ENCODE measurements around the gene SART3.

SART3 gene, protein sequence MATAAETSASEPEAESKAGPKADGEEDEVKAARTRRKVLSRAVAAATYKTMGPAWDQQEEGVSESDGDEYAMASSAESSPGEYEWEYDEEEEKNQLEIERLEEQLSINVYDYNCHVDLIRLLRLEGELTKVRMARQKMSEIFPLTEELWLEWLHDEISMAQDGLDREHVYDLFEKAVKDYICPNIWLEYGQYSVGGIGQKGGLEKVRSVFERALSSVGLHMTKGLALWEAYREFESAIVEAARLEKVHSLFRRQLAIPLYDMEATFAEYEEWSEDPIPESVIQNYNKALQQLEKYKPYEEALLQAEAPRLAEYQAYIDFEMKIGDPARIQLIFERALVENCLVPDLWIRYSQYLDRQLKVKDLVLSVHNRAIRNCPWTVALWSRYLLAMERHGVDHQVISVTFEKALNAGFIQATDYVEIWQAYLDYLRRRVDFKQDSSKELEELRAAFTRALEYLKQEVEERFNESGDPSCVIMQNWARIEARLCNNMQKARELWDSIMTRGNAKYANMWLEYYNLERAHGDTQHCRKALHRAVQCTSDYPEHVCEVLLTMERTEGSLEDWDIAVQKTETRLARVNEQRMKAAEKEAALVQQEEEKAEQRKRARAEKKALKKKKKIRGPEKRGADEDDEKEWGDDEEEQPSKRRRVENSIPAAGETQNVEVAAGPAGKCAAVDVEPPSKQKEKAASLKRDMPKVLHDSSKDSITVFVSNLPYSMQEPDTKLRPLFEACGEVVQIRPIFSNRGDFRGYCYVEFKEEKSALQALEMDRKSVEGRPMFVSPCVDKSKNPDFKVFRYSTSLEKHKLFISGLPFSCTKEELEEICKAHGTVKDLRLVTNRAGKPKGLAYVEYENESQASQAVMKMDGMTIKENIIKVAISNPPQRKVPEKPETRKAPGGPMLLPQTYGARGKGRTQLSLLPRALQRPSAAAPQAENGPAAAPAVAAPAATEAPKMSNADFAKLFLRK

DNA sequence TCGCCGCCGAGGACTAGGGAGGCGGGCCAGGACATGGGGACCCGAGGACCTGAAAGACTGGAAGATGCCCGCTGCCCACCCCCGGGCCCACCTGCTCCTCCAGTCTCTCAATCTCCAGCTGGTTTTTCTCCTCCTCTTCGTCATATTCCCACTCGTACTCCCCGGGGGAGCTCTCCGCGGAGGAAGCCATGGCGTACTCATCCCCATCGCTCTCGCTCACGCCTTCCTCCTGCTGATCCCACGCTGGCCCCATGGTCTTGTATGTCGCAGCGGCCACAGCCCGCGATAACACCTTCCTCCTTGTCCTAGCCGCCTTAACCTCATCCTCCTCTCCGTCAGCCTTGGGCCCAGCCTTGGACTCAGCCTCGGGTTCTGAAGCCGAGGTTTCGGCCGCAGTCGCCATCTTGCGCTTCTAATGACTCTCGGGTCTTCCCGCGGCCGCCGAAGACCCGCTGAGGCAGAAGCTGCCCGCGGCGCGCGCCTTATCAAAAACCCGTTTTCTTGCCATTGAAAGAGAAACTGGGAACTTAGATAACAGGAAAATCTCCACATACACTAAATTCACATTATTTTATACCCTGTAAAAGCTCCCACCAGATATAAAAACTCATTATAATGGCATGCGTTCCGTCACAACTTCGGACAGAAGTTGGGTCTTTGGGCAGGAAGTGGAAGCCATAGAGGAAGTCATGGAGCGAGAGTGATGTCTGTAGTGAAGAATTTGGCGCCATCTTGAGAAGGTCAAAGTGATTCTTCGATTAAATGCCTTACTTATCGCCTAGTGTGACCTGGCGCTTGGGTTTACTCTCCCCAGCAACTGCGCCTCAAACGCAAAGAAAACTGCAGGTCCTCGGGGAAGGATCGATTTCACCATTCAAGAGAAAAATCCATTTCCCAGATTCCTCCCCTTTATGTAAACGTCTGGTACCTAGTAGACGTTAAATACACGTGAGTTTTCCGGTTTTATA, at the start of gene SART3:
TSS of gene SART3 (minus strand) at position 422 of the 968 bp plus-strand sequence. CDS start at position 403, 19 bp downstream.
- DNase-seq, result peak; percentile 79

DNA sequence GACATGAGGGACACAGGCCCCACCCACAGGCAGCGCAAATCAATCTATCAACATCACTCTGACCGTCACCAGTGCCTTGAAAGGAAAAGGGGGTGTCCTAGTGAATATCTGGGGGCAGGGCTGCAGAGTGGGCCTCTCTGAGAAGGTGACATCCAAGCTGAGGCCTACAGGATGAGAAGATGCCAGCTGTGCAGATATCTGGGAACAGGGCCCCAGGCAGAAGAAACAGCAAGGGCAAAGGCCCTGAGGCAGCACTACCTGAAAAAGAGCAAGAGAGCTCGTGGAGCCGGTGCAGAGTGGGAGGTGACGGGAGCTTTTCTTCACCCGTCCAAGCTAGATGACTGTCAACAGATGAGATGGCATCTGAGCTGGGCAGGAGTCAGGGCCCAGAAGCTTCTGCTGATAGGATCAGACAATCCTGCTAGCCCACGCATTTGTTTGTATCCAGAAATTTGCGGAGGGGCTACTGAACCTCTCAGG, 49.4 kb upstream of the SART3 start:
- DNase-seq, result no peak

DNA sequence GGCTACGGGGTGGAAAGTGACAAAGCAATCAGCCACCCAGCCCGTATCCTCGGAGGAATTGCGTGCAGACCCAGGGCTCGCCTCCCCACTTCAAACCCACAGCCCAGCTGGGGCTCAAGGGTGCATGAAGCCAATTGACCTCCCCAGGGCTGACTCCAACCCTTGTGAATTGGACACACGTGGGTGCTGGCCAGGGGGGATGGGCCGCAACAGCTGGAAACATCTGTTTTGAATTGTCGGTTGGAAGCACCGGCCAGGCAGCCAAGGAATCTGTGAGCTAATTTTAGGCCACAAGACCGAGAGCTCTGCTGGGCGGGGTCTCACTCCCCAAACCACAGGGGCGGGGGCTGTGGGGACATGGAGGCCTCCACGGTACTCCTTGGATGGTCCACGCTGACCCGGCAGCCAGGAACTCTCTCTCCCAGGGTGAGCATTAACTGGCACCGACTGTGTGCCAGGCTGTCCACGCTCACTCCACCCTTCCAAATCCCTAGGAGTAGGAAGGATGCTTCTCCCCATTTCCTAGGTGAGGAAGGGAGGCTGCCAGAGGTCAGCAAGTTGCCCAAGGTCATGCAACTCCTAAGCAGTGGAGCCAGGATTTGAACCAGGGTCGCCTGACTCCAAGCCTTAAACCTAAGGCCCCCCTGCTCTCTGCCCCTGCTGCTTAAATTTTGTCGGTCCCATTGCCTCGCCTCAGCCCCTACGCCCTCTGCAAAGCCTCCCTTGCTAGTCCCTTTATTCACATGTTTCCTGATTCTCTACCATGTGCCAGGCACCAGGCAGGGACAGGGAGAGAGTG, 48.8 kb upstream of the SART3 start:
- DNase-seq, result no peak

DNA sequence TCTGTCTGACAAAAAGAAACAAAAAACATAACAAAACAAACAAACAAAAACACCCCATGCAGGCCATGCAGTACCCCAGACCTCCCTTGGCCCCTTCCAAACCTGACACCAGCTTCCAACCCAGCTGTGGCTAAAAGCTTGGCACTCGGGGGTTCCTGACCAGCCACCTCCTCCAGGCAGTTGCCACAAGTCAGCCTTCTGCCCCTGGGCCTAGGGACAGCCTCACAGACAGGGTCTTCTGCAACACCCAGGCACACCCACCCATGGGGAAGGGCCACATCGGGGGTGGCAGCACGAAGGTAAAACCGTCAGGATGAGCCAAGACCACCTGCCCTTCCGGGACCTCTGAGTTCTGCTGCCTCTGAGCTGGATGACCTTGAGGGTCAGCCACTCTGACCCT, 47.6 kb upstream of the SART3 start:
- no peak for DNase-seq

DNA sequence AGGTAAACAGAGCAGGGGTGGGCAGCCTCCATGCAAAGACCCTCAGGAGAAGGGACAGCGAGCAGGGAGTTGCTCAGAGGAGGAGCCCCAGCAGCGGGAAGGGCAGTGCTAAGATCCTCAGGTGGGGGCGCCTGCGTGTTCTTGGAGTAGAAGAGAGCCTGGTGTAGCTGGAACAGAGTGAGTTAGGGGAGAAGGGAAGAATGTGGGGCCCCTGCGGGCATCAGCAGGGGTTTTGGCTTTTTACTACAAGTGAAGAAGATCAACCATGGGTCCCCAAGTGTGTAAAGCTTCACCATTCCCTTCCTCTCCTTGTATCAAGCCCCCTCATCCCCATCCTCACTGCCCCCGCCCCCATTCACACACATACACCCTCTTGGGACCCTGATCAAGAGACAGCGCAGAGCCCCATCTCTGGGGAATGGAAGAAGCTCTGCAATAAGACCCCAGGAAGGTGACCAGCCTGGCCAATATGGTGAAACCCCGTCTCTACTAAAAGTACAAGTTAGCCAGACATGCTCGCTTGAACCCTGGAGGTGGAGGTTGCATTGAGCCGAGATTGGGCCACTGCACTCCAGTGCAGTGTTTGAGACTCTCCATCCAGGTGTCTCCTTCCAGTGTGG, 47.1 kb upstream of the SART3 start:
- no peak for DNase-seq

DNA sequence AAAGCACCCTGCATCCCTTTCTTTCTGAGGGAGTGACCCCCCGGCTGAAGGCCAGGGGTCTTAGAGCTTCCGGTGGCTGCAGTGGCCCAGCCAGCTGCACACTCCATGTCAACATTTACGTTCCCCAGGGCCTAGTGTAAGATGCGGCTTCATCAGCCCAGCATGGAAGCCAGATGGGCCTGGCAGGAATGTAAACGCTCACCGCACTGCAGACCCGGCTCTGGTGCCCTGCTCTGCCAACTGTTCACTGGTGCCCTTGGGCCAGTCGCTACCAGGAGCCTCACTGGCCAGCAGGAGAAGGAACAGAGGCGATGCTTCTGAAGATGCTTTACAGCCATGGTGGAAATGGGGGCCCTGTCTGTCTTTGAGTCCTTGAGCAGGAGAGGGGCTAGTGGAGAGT, 45.5 kb upstream of the SART3 start:
- DNase-seq, result no peak

DNA sequence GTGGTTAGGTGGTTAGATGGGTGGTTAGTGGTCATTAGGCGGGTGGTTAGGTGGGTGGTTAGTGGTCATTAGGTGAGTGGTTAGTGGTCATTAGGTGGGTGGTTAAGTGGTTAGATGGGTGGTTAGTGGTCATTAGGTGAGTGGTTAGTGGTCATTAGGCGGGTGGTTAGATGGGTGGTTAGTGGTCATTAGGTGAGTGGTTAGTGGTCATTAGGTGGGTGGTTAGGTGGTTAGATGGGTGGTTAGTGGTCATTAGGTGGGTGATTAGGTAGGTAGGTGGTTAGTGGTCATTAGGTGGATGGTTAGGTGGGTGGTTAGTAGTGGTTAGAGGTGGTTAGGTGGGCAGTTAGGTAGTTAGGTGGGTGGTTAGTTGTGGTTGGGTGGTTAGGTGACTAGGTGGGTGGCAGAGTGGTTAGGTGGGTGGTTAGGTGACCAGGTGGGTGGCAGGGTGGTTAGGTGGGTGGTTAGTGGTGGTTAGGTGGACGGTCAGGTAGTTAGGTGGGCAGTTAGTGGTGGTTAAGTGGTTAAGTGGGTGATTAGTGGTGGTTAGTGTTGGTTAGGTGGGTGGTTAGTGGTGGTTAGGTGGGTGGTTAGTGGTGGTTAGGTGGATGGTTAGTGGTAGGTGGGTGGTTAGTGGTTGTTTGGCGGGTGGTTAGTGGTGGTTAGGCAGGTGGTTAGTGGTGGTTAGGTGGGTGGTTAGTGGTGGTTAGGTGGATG, 44.9 kb upstream of the SART3 start:
- no peak for DNase-seq

DNA sequence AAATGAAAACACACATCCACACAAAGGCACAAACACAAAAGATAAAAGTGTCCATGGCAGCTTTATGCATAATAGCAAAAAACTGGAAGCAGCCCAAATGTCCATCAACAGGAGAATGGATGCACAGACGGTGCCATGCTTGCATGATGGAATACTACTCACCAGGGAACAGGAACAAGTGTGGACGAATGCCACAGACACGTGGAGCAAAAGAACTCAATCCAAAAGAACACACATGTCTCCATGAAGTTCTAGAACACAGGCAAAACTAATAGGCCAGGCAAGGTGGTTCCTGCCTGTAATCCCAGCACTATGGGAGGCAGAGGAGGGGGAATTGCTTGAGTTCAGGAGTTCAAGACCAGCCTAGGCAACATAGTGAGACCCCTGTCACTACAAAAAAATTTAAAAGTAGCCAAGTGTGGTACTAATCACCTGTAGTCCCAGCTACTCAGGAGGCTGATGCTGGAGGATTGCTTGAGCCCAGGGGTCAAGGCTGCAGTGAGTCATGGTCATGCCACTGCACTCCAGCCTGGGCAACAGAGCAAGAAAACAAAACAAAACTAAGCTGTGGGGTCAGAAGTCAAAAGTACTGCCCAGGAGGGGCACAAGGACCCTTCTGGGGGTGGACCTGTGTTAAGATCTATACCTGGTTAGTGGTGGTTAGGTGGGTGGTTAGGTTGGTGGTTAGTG, 44.2 kb upstream of the SART3 start:
- no peak for DNase-seq

DNA sequence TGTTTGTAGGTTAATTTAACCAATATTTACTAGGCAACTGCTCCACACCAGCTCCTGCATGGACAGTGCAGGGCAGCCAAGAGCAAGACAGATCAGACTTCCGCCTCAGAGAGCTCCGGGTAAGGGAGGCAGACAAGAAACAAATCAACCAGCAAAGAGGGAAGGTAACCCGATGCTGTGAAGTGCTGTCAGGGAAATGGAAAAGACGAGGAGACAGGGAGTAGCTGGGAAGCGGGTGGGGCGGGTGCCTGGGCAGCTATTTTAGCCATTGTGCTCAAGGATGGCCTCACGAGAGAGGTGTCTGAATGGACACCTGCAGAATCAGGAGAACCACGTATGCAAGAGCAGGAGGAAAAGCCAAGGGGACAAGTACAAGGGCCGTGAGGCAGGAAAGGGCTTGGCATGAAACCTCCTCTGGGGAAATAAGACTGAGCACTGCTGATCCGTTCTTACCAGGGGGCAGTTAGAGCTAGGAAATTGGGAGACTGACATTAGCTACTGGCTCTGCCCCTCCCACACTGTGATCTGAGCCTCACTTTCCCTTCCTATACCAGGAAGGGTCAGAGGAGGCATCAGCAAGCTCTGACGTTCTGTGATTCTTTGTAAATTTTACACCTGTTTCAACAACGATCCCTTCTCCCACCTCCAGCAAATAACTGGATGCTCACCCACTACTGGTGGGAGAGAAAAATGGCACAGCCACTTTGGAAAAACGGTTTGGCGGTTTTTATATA, 43.4 kb upstream of the SART3 start:
- no peak for DNase-seq

DNA sequence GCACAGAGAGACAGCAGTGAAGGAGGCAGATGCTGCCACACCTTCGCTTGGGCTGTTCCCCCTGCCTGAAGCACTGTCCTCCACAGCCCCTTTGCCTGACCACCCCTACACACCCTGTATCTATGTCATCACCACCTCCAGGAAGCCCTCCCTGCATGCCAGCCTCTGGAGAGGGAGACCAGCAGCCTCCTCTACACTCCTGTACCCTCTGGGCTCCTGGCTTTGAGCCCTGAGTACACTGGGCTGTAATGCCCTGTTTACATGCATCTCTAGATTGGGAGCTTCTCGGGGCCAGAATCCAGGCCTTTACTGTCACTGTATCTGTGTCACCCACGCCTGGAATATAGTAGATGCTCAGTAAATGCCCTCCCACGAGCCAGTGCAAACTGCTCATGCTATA, 42.8 kb upstream of the SART3 start:
- DNase-seq, result no peak

DNA sequence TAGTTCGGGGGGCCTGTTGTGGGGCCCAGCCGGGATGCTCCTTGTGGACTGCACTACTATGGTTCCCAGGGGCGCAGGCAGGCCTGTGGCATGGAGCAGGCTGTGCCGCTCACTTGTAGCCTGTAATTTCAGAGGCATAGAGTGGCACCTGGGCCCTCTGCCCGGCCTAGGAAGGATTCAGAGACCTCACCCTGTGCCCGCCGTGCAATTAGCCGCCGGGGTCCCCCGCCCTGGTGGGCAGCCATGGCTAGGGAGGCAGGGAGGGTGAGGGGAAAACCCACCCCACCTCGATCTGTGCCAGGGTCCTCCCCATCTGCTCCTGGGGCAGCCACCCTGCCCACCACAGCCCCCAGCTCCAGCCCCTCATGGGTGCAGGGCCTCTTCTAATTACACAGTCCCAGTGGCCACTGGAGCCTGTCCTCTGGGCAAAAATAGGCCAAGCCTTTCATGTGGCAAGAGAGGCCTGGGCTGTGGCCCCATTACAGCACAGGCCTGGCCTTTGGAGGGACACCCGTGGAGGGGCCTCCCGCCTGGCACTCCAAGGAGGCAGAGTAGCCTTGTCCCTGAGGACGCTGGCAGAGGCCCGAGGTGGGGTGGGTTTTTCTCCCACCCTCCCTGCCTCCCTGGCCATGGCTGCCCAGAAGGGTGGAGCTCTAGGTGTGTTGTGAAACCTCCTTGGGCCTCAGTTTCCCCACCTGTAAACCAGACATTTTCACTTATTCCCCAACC, 42.2 kb upstream of the SART3 start:
- DNase-seq, result no peak

DNA sequence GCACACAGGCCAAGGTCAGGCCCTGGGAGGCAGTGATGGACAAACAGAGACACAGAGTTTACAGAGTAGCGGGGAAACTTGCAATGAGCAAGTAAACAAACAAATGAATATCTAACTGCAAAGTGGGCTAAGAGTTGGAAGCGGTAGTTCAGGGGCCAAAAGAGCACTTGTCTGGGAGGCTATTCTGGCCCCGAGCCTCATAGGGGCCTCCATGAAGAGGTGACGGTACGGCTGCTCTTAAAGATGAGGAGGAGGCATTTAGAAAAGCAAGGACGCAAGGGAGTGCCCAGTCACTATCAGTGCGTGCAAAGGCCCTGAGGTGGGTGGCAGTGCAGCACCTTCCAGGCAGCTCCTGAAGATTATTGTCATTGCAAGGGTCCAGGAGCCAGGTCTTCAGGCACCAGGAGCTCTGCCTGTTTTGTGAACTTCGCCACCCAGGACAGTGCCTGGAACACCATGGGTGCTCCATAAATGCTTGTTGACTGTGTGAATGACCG, 41.3 kb upstream of the SART3 start:
- DNase-seq, result no peak

DNA sequence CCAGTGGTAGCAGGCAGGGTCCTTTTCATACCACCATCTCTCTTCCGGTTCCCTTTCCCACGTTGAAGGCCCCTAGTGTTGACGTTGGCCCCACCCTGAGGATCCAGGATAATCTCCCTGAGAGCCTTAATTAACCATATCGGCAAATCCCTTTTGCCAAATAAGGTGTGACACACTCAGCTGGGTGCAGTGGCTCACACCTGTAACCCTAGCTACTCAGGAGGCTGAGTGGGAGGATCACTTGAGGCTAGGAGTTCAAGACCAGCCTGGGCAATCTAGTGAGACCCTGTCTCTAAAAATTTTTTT, 39.7 kb upstream of the SART3 start:
- DNase-seq, result no peak

DNA sequence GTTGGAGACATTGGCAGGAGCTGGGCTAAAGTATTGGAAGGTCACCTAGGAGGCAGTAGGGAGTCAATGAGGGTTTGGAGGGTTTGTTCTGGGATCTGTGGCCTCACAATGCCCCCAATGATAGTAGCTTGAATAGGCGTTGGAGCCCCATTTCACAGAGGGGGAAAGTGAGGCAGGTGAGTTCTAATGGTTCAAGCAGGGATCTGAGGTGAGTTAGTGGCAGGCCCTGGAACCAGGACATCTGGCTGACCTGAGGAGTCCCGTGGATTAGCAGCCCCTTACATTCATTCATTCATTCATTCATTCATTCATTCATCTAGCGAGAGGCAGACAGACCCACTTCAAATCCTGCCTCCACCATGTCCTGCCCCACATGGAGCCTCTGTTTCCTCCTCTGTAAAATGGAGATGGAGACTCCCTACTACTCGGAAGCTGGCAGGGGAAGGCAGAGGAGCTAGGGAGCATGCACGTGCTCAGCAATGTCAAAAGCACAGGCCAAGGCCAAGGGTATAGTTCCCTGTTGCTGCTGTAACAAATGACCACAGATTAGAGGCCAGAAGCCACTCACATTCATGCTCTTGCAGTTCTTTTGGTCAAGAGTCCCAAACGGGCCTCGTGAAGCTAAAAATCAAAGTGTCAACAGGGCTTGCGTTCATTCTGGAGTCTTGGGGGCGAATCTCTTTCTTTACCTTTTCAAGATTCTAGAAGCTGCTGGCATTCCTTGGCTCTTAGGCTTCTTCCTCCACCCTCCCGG, 39.2 kb upstream of the SART3 start:
- DNase-seq, result no peak

DNA sequence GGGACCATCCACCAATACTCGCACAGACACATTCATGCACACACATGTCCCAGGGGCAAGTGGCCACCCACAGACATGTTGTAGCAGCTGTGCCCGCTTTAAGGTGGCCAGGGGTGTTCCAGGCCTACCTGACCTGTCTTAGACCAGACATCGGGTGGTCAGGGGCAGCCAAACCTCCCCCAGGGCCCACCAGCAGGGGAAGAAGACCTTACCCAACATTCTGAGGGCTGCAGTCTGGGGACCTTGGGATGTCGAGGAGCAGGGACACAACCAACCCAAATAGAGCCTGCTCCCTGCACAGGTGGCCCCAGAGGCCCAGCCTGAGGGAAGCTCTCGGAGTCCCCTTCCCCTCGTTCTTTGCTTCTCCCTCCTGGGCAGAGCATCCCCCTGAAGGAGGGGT, 38.6 kb upstream of the SART3 start:
- DNase-seq, result no peak

DNA sequence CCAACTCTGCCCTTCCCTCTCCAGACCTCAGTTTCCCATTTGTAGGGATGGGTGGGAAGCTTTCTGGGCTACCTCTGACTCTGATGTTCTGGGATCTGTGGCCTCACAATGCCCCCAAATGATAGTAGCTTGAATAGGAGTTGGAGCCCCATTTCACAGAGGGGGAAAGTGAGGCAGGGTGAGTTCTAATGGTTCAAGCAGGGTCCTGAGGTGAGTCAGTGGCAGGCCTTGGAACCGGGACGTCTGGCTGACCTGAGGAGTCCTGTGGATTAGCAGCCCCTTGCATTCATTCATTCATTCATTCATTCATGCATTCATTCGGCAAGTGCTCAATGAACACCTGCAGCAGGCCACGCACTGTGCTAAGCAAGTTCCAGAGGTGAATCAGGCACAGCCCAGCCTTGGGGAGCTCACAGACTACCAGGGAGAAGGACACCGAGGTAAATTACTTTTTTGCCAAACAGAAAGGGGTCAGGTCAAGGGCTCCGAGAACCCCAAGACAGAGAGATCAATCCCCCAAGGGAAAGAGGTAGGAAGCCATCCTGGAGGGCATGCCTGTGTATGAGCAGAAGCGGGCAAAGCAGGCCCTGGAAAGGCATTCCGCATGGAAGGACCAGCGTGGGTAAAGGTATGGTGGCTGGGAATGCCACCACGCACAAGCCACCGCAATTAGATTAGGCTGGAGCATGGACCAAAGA, 37.7 kb upstream of the SART3 start:
- DNase-seq, result no peak

Measured in stimulated activated CD4-positive, alpha-beta T cell treated with anti-CD3 and anti-CD28 coated beads, Interleukin-1b, Interleukin-23, amount 100 ng/mL, for 48 hours (primary cell).